Muscle layer of duodenum (tissue), 2 donors: ENCODE results near the gene P2RY6.
"Not testable (repeated sequence)": the region's sequence is repeated elsewhere in the genome, so short reads cannot be mapped to it uniquely, and the experiment has no call there.

ENCODE experiments used
- H3K27ac ChIP-seq: one replicate; pipeline ENCODE4 v1.7.0; 2013; ENCODE audit warnings: mild to moderate bottlenecking, low read length
- H3K27me3 ChIP-seq: one replicate; pipeline ENCODE4 v1.7.0; 2013; ENCODE audit warnings: low read depth, mild to moderate bottlenecking, control low read depth, low read length
- H3K36me3 ChIP-seq, 2 donors: one replicate each; pipeline ENCODE4 v1.7.0; 2013; ENCODE audit warnings: low read length in 2 of 2, control low read depth in 1 of 2, mild to moderate bottlenecking in 1 of 2; ENCODE audit not compliant: insufficient read depth in 2 of 2, control insufficient read depth in 1 of 2
- H3K4me1 ChIP-seq, 2 donors: one replicate each; pipeline ENCODE4 v1.7.0; 2013; ENCODE audit warnings: low read length in 2 of 2, mild to moderate bottlenecking in 2 of 2, control low read depth in 1 of 2, moderate library complexity in 1 of 2; ENCODE audit not compliant: insufficient read depth in 2 of 2, control insufficient read depth in 1 of 2
- H3K4me3 ChIP-seq, 2 donors: one replicate each; pipeline ENCODE4 v1.7.0; 2013; ENCODE audit warnings: low read length in 2 of 2, low read depth in 1 of 2, mild to moderate bottlenecking in 1 of 2
- H3K9me3 ChIP-seq, 2 donors: one replicate each; pipeline ENCODE4 v1.7.0; 2013; ENCODE audit warnings: low read length in 2 of 2, control low read depth in 1 of 2, mild to moderate bottlenecking in 1 of 2; ENCODE audit not compliant: control insufficient read depth in 1 of 2
- donor health status: healthy.

Gene P2RY6

GRCh38 chr11:73273222-73273895 is 1.2 kb downstream of the P2RY6 start:
- Histone ChIP-seq H3K27ac (no peak overlapping the region), H3K36me3 (no peaks in the 10 kb centered on the region), H3K4me3 (no peak overlapping the region), H3K9me3 (no peaks in the 10 kb centered on the region), H3K27me3 (no peaks in the 10 kb centered on the region), H3K4me1 (peaks cover 8 to 9% of the 10 kb centered on the region in 2 donors)

GRCh38 chr11:73274191-73274590 is 2.1 kb downstream of the P2RY6 start:
- not testable (repeated sequence) for H3K27me3 ChIP-seq, H3K36me3 ChIP-seq, H3K27ac ChIP-seq, H3K9me3 ChIP-seq, H3K4me3 ChIP-seq, H3K4me1 ChIP-seq

- H3K4me1 ChIP-seq: peaks cover 5 to 8% of the 10 kb centered on the region in 2 donors
- no peaks in the 10 kb centered on the region for H3K27me3 ChIP-seq
- H3K9me3 ChIP-seq: no peaks in the 10 kb centered on the region
- H3K27ac ChIP-seq: no peak overlapping the region
- H3K36me3 ChIP-seq: no peaks in the 10 kb centered on the region
- H3K4me3 ChIP-seq: no peak overlapping the region
These were observed 2.7 kb downstream of the P2RY6 start for GRCh38 chr11:73274722-73275380.

- Histone ChIP-seq H3K27ac (no peak overlapping the region), H3K4me1 (peaks cover 1 to 8% of the 10 kb centered on the region in 2 donors), H3K36me3 (no peaks in the 10 kb centered on the region), H3K27me3 (no peaks in the 10 kb centered on the region), H3K4me3 (no peak overlapping the region), H3K9me3 (no peaks in the 10 kb centered on the region)
These were observed 3.2 kb downstream of the P2RY6 start for GRCh38 chr11:73275381-73275750.

- H3K27ac ChIP-seq: no peak overlapping the region
- H3K4me3 ChIP-seq: no peak overlapping the region
- H3K9me3 ChIP-seq: no peaks in the 10 kb centered on the region
- no peaks in the 10 kb centered on the region for H3K27me3 ChIP-seq
- H3K36me3 ChIP-seq: no peaks in the 10 kb centered on the region
- peaks cover 0 to 8% of the 10 kb centered on the region in 2 donors for H3K4me1 ChIP-seq
These were observed 5.3 kb downstream of the P2RY6 start for GRCh38 chr11:73277467-73277866.

- no peaks in the 10 kb centered on the region for H3K36me3 ChIP-seq
- H3K4me1 ChIP-seq: peaks cover 0 to 3% of the 10 kb centered on the region in 2 donors
- H3K27me3 ChIP-seq: no peaks in the 10 kb centered on the region
- no peaks in the 10 kb centered on the region for H3K9me3 ChIP-seq
- no peak overlapping the region for H3K27ac ChIP-seq
- H3K4me3 ChIP-seq: no peak overlapping the region
These were observed 8.5 kb downstream of the P2RY6 start for GRCh38 chr11:73280626-73281025.

- no peaks in the 10 kb centered on the region for H3K9me3 ChIP-seq
- H3K4me1 ChIP-seq: peaks cover 0 to 3% of the 10 kb centered on the region in 2 donors
- no peak overlapping the region for H3K4me3 ChIP-seq
- H3K27ac ChIP-seq: no peak overlapping the region
- H3K36me3 ChIP-seq: no peaks in the 10 kb centered on the region
- H3K27me3 ChIP-seq: no peaks in the 10 kb centered on the region
These were observed 9.1 kb downstream of the P2RY6 start for GRCh38 chr11:73281201-73281741.

GRCh38 chr11:73281796-73282660 is 9.9 kb downstream of the P2RY6 start:
- Histone ChIP-seq H3K9me3 (no peaks in the 10 kb centered on the region), H3K27me3 (no peaks in the 10 kb centered on the region), H3K4me1 (peaks cover 0 to 3% of the 10 kb centered on the region in 2 donors), H3K27ac (no peak overlapping the region), H3K4me3 (no peak overlapping the region), H3K36me3 (no peaks in the 10 kb centered on the region)

GRCh38 chr11:73283276-73284000 is 11.3 kb downstream of the P2RY6 start:
- Histone ChIP-seq H3K4me1 (peaks cover 0 to 4% of the 10 kb centered on the region in 2 donors), H3K27ac (no peak overlapping the region), H3K27me3 (no peaks in the 10 kb centered on the region), H3K4me3 (no peak overlapping the region), H3K9me3 (no peaks in the 10 kb centered on the region), H3K36me3 (no peaks in the 10 kb centered on the region)

- H3K36me3 ChIP-seq: no peaks in the 10 kb centered on the region
- no peaks in the 10 kb centered on the region for H3K27me3 ChIP-seq
- no peak overlapping the region for H3K4me3 ChIP-seq
- peaks cover 7 to 11% of the 10 kb centered on the region in 2 donors for H3K4me1 ChIP-seq
- no peak overlapping the region for H3K27ac ChIP-seq
- H3K9me3 ChIP-seq: no peaks in the 10 kb centered on the region
These were observed 12.0 kb downstream of the P2RY6 start for GRCh38 chr11:73284106-73284505.

- no peak overlapping the region for H3K4me3 ChIP-seq
- H3K27me3 ChIP-seq: no peaks in the 10 kb centered on the region
- no peak overlapping the region for H3K27ac ChIP-seq
- H3K9me3 ChIP-seq: no peaks in the 10 kb centered on the region
- no peaks in the 10 kb centered on the region for H3K36me3 ChIP-seq
- H3K4me1 ChIP-seq: peaks cover 11 to 15% of the 10 kb centered on the region in 2 donors
These were observed 13.6 kb downstream of the P2RY6 start for GRCh38 chr11:73285721-73286120.
